GM12878 (cell line): ENCODE data around the gene MYCT1. TPM values are rescaled to one million over a fixed set of nuclear protein-coding genes. Genes with fewer than 3 reads are reported as not detected.

ENCODE experiments used
- ATAC-seq: fragments of 200-7000 bp; cut with Tn5 transposase; 3 replicates; pipeline ENCODE4 v1.9.1; 2020; ENCODE audit warnings: mild to moderate bottlenecking, moderate library complexity
- BruUV-seq: library from RNA; stranded (reverse); fragments of 400-500 nt; replicated peaks from 2 replicates; lab custom pipeline; 2021; lab: Mats Ljungman, UMichigan
- CTCF ChIA-PET: fragments of 300-600 bp; sonication (Branson Sonifier 250); formaldehyde crosslinking; extraction: SDS; loops from one replicate; lab custom pipeline; 2021; ENCODE audit warnings: inconsistent platforms; lab: Yijun Ruan, JAX
- POLR2A ChIA-PET: fragments of 350-600 bp; formaldehyde crosslinking; extraction: SDS; loops from one replicate; lab custom pipeline; 2021; ENCODE audit warnings: inconsistent platforms; lab: Charles Lee
- RAD21 ChIA-PET: fragments of 300-600 bp; sonication (Branson Sonifier 250); formaldehyde crosslinking; loops from one replicate; lab custom pipeline; 2023; ENCODE audit warnings: antibody characterized with exemption; ENCODE audit not compliant: unreplicated experiment; lab: Charles Lee
- SMC1A ChIA-PET: fragments of 300-600 bp; sonication (Branson Sonifier 250); formaldehyde crosslinking; loops from one replicate; lab custom pipeline; 2023; ENCODE audit not compliant: unreplicated experiment, uncharacterized antibody; lab: Charles Lee
- DNase-seq: peaks from one replicate; pipeline ENCODE4 v3.0.0-alpha.2; 2011; ENCODE audit warnings: low read depth, low spot score
- FAIRE-seq: peaks from 3 replicates; lab custom pipeline; 2011; peaks lifted over from hg19 to GRCh38; lab: Jason Lieb, UNC
- H2AFZ ChIP-seq: 2 replicates; pipeline ENCODE4 v1.6.0; 2011; ENCODE audit warnings: low read depth, low read length, control low read depth; ENCODE audit not compliant: control insufficient read depth
- H3K27ac ChIP-seq: 2 replicates; pipeline ENCODE4 v1.5.1; 2011; ENCODE audit warnings: control low read depth; ENCODE audit not compliant: control insufficient read depth, insufficient read depth
- H3K27me3 ChIP-seq, 2 experiments: replicated peaks in 1 of 2; 2 replicates each; pipeline versions ENCODE4 v1.6.0 to v1.6.1; 2011; ENCODE audit warnings: low read length in 1 of 2; ENCODE audit not compliant: control insufficient read depth in 2 of 2, insufficient read depth in 2 of 2
- H3K36me3 ChIP-seq, 2 experiments: 2 replicates each; pipeline ENCODE4 v1.5.1; 2011; ENCODE audit warnings: low read length in 1 of 2; ENCODE audit not compliant: control insufficient read depth in 2 of 2, insufficient read depth in 2 of 2
- H3K4me1 ChIP-seq: 2 replicates; pipeline ENCODE4 v1.6.1; 2011; ENCODE audit warnings: mild to moderate bottlenecking, low read length, moderate library complexity, mixed read lengths; ENCODE audit not compliant: control insufficient read depth, insufficient read depth
- H3K4me2 ChIP-seq: 2 replicates; pipeline ENCODE4 v1.6.0; 2011; ENCODE audit warnings: control low read depth; ENCODE audit not compliant: control insufficient read depth, insufficient read depth
- H3K4me3 ChIP-seq: fragments of 200-600 bp; sonication (generic); 2 replicates; pipeline ENCODE4 v1.5.1; 2016
- H3K79me2 ChIP-seq: 2 replicates; pipeline ENCODE4 v1.6.0; 2011; ENCODE audit warnings: low read length; ENCODE audit not compliant: control insufficient read depth, insufficient read depth
- H3K9ac ChIP-seq: 2 replicates; pipeline ENCODE4 v1.8.0; 2011; ENCODE audit warnings: low read length, control low read depth, mixed read lengths; ENCODE audit not compliant: control insufficient read depth, insufficient read depth
- H3K9me3 ChIP-seq: replicated peaks from 3 replicates; pipeline ENCODE4 v1.5.1; 2011; ENCODE audit warnings: mild to moderate bottlenecking, low read length; ENCODE audit not compliant: control insufficient read depth, insufficient read depth
- H4K20me1 ChIP-seq: 2 replicates; pipeline ENCODE4 v1.6.0; 2011; ENCODE audit not compliant: control insufficient read depth, insufficient read depth
- CREM ChIP-seq: IDR thresholded peaks from 2 replicates; pipeline ENCODE4 v1.6.1; 2014; ENCODE audit warnings: antibody characterized with exemption, low read depth
- MTA3 ChIP-seq: IDR thresholded peaks from 2 replicates; pipeline ENCODE4 v1.6.1; 2012; ENCODE audit warnings: low read length, inconsistent platforms, borderline replicate concordance
- NBN ChIP-seq: fragments of 450-650 bp; IDR thresholded peaks from 2 replicates; pipeline ENCODE4 v1.6.1; 2016
- NFIC ChIP-seq: IDR thresholded peaks from 2 replicates; pipeline ENCODE4 v1.6.1; 2012; ENCODE audit warnings: low read depth, mild to moderate bottlenecking, inconsistent platforms, low read length, moderate library complexity
- NR2C1 ChIP-seq: fragments of 450-650 bp; IDR thresholded peaks from 2 replicates; pipeline ENCODE4 v1.6.1; 2017; ENCODE audit warnings: antibody characterized with exemption, mild to moderate bottlenecking, moderate library complexity
- PAX5 ChIP-seq: IDR thresholded peaks from 2 replicates; pipeline ENCODE4 v1.6.1; 2011; ENCODE audit warnings: low read depth, low read length, borderline replicate concordance
- POLR2AphosphoS5 ChIP-seq: IDR thresholded peaks from 2 replicates; pipeline ENCODE4 v1.6.1; 2011; ENCODE audit warnings: mild to moderate bottlenecking, low read length, inconsistent platforms
- RAD21 ChIP-seq: IDR thresholded peaks from 2 replicates; pipeline ENCODE4 v1.6.1; 2011; ENCODE audit warnings: mild to moderate bottlenecking, low read depth, low read length, moderate library complexity; ENCODE audit not compliant: insufficient read depth
- SP1 ChIP-seq: IDR thresholded peaks from one replicate; pipeline ENCODE4 v1.6.1; 2011; ENCODE audit warnings: low read depth, low read length
- TCF3 ChIP-seq: IDR thresholded peaks from 2 replicates; pipeline ENCODE4 v1.6.1; 2012; ENCODE audit warnings: low read depth, mild to moderate bottlenecking, low read length, borderline replicate concordance; ENCODE audit not compliant: insufficient read depth
- WGBS: methylation state at CpG from one replicate; pipeline ENCODE4 v1.1.6; 2016; ENCODE audit warnings: low lambda C conversion rate; ENCODE audit not compliant: insufficient replicate concordance, insufficient coverage; ENCODE audit errors: missing lambda C conversion rate; 5-methylcytosine and 5-hydroxymethylcytosine counted together
- in situ Hi-C: fragments of 300-500 bp; cut with MboI; formaldehyde crosslinking; loops from 9 replicates; pipeline ENCODE4 v1.14.3; 2018; ENCODE audit warnings: mixed read lengths
- intact Hi-C: fragments of 100-400 bp; cut with micrococcal nuclease; formaldehyde crosslinking; loops from one replicate; pipeline ENCODE4 v1.14.2; 2022; ENCODE audit not compliant: unreplicated experiment
- polyA plus RNA-seq, 11 experiments: library from polyadenylated mRNA; depleted of rRNA in 4 of 11; unstranded in 6 of 11; stranded (reverse) in 5 of 11; fragments of >200 nt; fragmentation: Nextera tagmentation in 4 of 11; fragmentation: Illumina TruSeq in 1 of 11; extraction: Ambion mirVana in 4 of 11; extraction: Trizol in 1 of 11; gene quantifications; 1 replicate in 1 of 11; 2 replicates in 10 of 11; pipeline versions ENCODE4 v1.2.1 to v1.2.3, GENCODE V29; 2011 to 2016; ENCODE audit warnings: inconsistent platforms in 2 of 11, missing spikeins in 2 of 11, low read depth in 1 of 11
- total RNA-seq, 4 experiments: library from RNA; depleted of rRNA in 3 of 4; stranded (reverse); fragments of >200 nt in 3 of 4; fragmentation: Illumina TruSeq in 1 of 4; extraction: Trizol in 1 of 4; gene quantifications; 2 replicates each; pipeline versions ENCODE4 v1.2.1 to v1.2.3, GENCODE V29; 2013 to 2021
- TF ChIP-seq, protein P1 (sequence below): fragments of 450-650 bp; IDR thresholded peaks from 2 replicates; pipeline ENCODE4 v1.6.1; 2017; ENCODE audit warnings: borderline replicate concordance

The MYCT1 gene
- total and polyA plus RNA-seq, 10 of the 15 experiments (the other 5 are each of a cell fraction or from before 2014, with no cell fraction given): 0.15 TPM; not detected in 9

DNA sequence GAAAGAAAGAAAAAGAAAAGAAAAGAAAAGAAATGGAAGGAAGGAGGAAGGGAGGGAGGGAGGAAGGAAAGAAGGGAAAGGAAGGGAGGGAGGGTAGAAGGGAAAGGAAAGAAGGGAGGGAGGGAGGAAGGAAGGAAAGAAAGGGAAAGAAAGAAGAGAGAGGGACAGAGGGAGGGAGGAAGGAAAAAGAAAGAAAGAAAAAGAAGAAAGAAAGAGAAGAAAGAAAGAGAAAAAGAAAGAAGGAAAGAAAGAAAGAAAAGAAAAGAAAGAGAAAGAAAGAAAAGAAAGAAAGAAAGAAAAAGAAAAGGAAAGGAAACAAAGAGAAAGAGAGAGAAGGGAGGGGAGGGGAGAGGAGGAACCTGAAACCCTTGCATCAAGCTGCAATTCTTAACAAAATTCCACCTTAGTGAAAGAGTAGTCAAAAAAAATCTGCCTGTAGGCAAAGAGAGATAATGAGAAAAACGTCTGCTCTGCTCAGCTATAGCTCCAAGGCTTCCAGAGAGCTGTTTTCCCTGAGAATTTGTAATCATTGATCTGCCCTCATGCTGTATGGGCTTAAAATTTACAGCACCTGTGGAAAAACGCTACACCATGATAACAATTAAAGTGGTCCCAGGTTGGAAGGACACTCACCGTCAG, 16.7 kb upstream of the MYCT1 start:
- Histone ChIP-seq H3K79me2 (no peaks in the 10 kb centered on the region), H3K9ac (no peak overlapping the region), H3K36me3 (no peaks in the 10 kb centered on the region), H3K4me2 (no peak overlapping the region), H3K4me1 (no peaks in the 10 kb centered on the region), H3K9me3 (no peaks in the 10 kb centered on the region), H3K27me3 (no peaks in the 10 kb centered on the region), H3K4me3 (no peak overlapping the region), H4K20me1 (no peaks in the 10 kb centered on the region), H3K27ac (no peak overlapping the region), H2AFZ (no peak overlapping the region)
- FAIRE-seq (no peak), DNase-seq (no peak), ATAC-seq (no peak)
- in situ Hi-C loops: no loop called here
- ChIA-PET SMC1A (no interaction called here), CTCF (no interaction called here), POLR2A (no interaction called here), RAD21 (no interaction called here)
- TF ChIP-seq PAX5: no peak
- TF ChIP-seq RAD21: no peak
- TF ChIP-seq NR2C1: no peak
- TF ChIP-seq MTA3: no peak
- TF ChIP-seq CREM: no peak
- TF ChIP-seq NFIC: no peak
- TF ChIP-seq POLR2AphosphoS5: no peak
- no peak for TF ChIP-seq TCF3
- no peak for TF ChIP-seq NBN
- no peak for TF ChIP-seq SP1
- TF ChIP-seq, protein P1, sequence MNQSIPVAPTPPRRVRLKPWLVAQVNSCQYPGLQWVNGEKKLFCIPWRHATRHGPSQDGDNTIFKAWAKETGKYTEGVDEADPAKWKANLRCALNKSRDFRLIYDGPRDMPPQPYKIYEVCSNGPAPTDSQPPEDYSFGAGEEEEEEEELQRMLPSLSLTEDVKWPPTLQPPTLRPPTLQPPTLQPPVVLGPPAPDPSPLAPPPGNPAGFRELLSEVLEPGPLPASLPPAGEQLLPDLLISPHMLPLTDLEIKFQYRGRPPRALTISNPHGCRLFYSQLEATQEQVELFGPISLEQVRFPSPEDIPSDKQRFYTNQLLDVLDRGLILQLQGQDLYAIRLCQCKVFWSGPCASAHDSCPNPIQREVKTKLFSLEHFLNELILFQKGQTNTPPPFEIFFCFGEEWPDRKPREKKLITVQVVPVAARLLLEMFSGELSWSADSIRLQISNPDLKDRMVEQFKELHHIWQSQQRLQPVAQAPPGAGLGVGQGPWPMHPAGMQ: no peak
- no TSS peak for BruUV-seq
- intact Hi-C loops: no loop called here
- WGBS: 6% methylated on average over 3 of the region's 3 CpGs
